ENCODE data around the gene NR2C2.

NR2C2 gene

GRCh38 chr3:15009167-15009566 is 61.8 kb downstream of the NR2C2 start:
- Mint-ChIP-seq H3K27me3 (ENCODE audit: low read depth) (no peaks in the 10 kb centered on the region), H3K36me3 (ENCODE audit: low read depth) (peaks cover 17% of the 10 kb centered on the region), H3K4me1 (ENCODE audit: low read depth) (peaks cover 7% of the 10 kb centered on the region), H3K9me3 (no peaks in the 10 kb centered on the region), H3K4me3 (no peak overlapping the region), H3K27ac (no peak overlapping the region)

- no peak overlapping the region for H3K4me3 Mint-ChIP-seq
- no peaks in the 10 kb centered on the region for H3K27me3 Mint-ChIP-seq (ENCODE audit: low read depth)
- H3K27ac Mint-ChIP-seq = no peak overlapping the region
- H3K4me1 Mint-ChIP-seq (ENCODE audit: low read depth) = peaks cover 7% of the 10 kb centered on the region
- H3K36me3 Mint-ChIP-seq (ENCODE audit: low read depth) = peaks cover 27% of the 10 kb centered on the region
- H3K9me3 Mint-ChIP-seq = no peaks in the 10 kb centered on the region
These were observed 63.3 kb downstream of the NR2C2 start for GRCh38 chr3:15010664-15011063.

- no peak overlapping the region for H3K27ac Mint-ChIP-seq
- H3K36me3 Mint-ChIP-seq (ENCODE audit: low read depth) = peaks cover 27% of the 10 kb centered on the region
- no peaks in the 10 kb centered on the region for H3K27me3 Mint-ChIP-seq (ENCODE audit: low read depth)
- peaks cover 7% of the 10 kb centered on the region for H3K4me1 Mint-ChIP-seq (ENCODE audit: low read depth)
- H3K9me3 Mint-ChIP-seq = no peaks in the 10 kb centered on the region
- H3K4me3 Mint-ChIP-seq = no peak overlapping the region
These were observed 63.8 kb downstream of the NR2C2 start for GRCh38 chr3:15011174-15011573.

GRCh38 chr3:15014606-15015328 is 67.4 kb downstream of the NR2C2 start:
- H3K27me3 Mint-ChIP-seq (ENCODE audit: low read depth) = no peaks in the 10 kb centered on the region
- H3K4me3 Mint-ChIP-seq = no peak overlapping the region
- H3K27ac Mint-ChIP-seq = no peak overlapping the region
- H3K9me3 Mint-ChIP-seq = no peaks in the 10 kb centered on the region
- H3K36me3 Mint-ChIP-seq (ENCODE audit: low read depth) = peaks cover 41% of the 10 kb centered on the region
- H3K4me1 Mint-ChIP-seq (ENCODE audit: low read depth) = peaks cover 7% of the 10 kb centered on the region

- Mint-ChIP-seq H3K27me3 (ENCODE audit: low read depth) (no peaks in the 10 kb centered on the region), H3K4me1 (ENCODE audit: low read depth) (peaks cover 5% of the 10 kb centered on the region), H3K9me3 (no peaks in the 10 kb centered on the region), H3K36me3 (ENCODE audit: low read depth) (peaks cover 40% of the 10 kb centered on the region), H3K27ac (no peak overlapping the region), H3K4me3 (no peak overlapping the region)
These were observed 68.1 kb downstream of the NR2C2 start for GRCh38 chr3:15015456-15015855.

- H3K4me3 Mint-ChIP-seq = no peak overlapping the region
- no peaks in the 10 kb centered on the region for H3K9me3 Mint-ChIP-seq
- no peaks in the 10 kb centered on the region for H3K4me1 Mint-ChIP-seq (ENCODE audit: low read depth)
- peaks cover 44% of the 10 kb centered on the region for H3K36me3 Mint-ChIP-seq (ENCODE audit: low read depth)
- H3K27me3 Mint-ChIP-seq (ENCODE audit: low read depth) = no peaks in the 10 kb centered on the region
- no peak overlapping the region for H3K27ac Mint-ChIP-seq
These were observed 69.8 kb downstream of the NR2C2 start for GRCh38 chr3:15017191-15017590.

GRCh38 chr3:15023249-15023648 is 75.9 kb downstream of the NR2C2 start:
- H3K9me3 Mint-ChIP-seq = no peaks in the 10 kb centered on the region
- H3K36me3 Mint-ChIP-seq (ENCODE audit: low read depth) = peaks cover 34% of the 10 kb centered on the region
- H3K4me3 Mint-ChIP-seq = no peak overlapping the region
- no peaks in the 10 kb centered on the region for H3K4me1 Mint-ChIP-seq (ENCODE audit: low read depth)
- H3K27me3 Mint-ChIP-seq (ENCODE audit: low read depth) = no peaks in the 10 kb centered on the region
- no peak overlapping the region for H3K27ac Mint-ChIP-seq

- Mint-ChIP-seq H3K36me3 (ENCODE audit: low read depth) (peaks cover 37% of the 10 kb centered on the region), H3K27ac (no peak overlapping the region), H3K27me3 (ENCODE audit: low read depth) (no peaks in the 10 kb centered on the region), H3K9me3 (no peaks in the 10 kb centered on the region), H3K4me1 (ENCODE audit: low read depth) (no peaks in the 10 kb centered on the region), H3K4me3 (no peak overlapping the region)
These were observed 76.3 kb downstream of the NR2C2 start for GRCh38 chr3:15023719-15024118.

GRCh38 chr3:15029625-15030024 is 82.2 kb downstream of the NR2C2 start:
- no peaks in the 10 kb centered on the region for H3K4me1 Mint-ChIP-seq (ENCODE audit: low read depth)
- peaks cover 42% of the 10 kb centered on the region for H3K36me3 Mint-ChIP-seq (ENCODE audit: low read depth)
- H3K27me3 Mint-ChIP-seq (ENCODE audit: low read depth) = no peaks in the 10 kb centered on the region
- H3K4me3 Mint-ChIP-seq = no peak overlapping the region
- no peak overlapping the region for H3K27ac Mint-ChIP-seq
- H3K9me3 Mint-ChIP-seq = no peaks in the 10 kb centered on the region

GRCh38 chr3:15032650-15033049 is 85.3 kb downstream of the NR2C2 start:
- no peaks in the 10 kb centered on the region for H3K4me1 Mint-ChIP-seq (ENCODE audit: low read depth)
- no peaks in the 10 kb centered on the region for H3K9me3 Mint-ChIP-seq
- H3K36me3 Mint-ChIP-seq (ENCODE audit: low read depth) = peaks cover 36% of the 10 kb centered on the region
- H3K27ac Mint-ChIP-seq = no peak overlapping the region
- H3K4me3 Mint-ChIP-seq = no peak overlapping the region
- no peaks in the 10 kb centered on the region for H3K27me3 Mint-ChIP-seq (ENCODE audit: low read depth)

GRCh38 chr3:15033103-15033502 is 85.7 kb downstream of the NR2C2 start:
- no peaks in the 10 kb centered on the region for H3K9me3 Mint-ChIP-seq
- H3K4me1 Mint-ChIP-seq (ENCODE audit: low read depth) = no peaks in the 10 kb centered on the region
- no peak overlapping the region for H3K27ac Mint-ChIP-seq

GRCh38 chr3:15038306-15038705 is 90.9 kb downstream of the NR2C2 start:
- H3K4me1 Mint-ChIP-seq (ENCODE audit: low read depth) = no peaks in the 10 kb centered on the region
- no peak overlapping the region for H3K27ac Mint-ChIP-seq
- no peak overlapping the region for H3K4me3 Mint-ChIP-seq
- no peaks in the 10 kb centered on the region for H3K27me3 Mint-ChIP-seq (ENCODE audit: low read depth)
- no peaks in the 10 kb centered on the region for H3K9me3 Mint-ChIP-seq
- peaks cover 38% of the 10 kb centered on the region for H3K36me3 Mint-ChIP-seq (ENCODE audit: low read depth)

More at GRCh38 chr3:15033103-15033502, 85.7 kb downstream of the NR2C2 start:
- H3K36me3 Mint-ChIP-seq (ENCODE audit: low read depth) = peaks cover 38% of the 10 kb centered on the region
- H3K4me3 Mint-ChIP-seq = no peak overlapping the region
- H3K27me3 Mint-ChIP-seq (ENCODE audit: low read depth) = no peaks in the 10 kb centered on the region

- Mint-ChIP-seq H3K9me3 (no peaks in the 10 kb centered on the region), H3K27ac (no peak overlapping the region), H3K27me3 (ENCODE audit: low read depth) (no peaks in the 10 kb centered on the region), H3K4me1 (ENCODE audit: low read depth) (peaks cover 12% of the 10 kb centered on the region), H3K4me3 (no peak overlapping the region), H3K36me3 (ENCODE audit: low read depth) (peaks cover 32% of the 10 kb centered on the region)
These were observed 93.5 kb downstream of the NR2C2 start for GRCh38 chr3:15040844-15041243.

GRCh38 chr3:15041950-15042349 is 94.6 kb downstream of the NR2C2 start:
- H3K36me3 Mint-ChIP-seq (ENCODE audit: low read depth) = peaks cover 34% of the 10 kb centered on the region
- no peaks in the 10 kb centered on the region for H3K27me3 Mint-ChIP-seq (ENCODE audit: low read depth)
- H3K4me1 Mint-ChIP-seq (ENCODE audit: low read depth) = peaks cover 12% of the 10 kb centered on the region
- H3K4me3 Mint-ChIP-seq = no peak overlapping the region
- H3K27ac Mint-ChIP-seq = no peak overlapping the region
- no peaks in the 10 kb centered on the region for H3K9me3 Mint-ChIP-seq

- H3K27me3 Mint-ChIP-seq (ENCODE audit: low read depth) = no peaks in the 10 kb centered on the region
- H3K4me1 Mint-ChIP-seq (ENCODE audit: low read depth) = peaks cover 12% of the 10 kb centered on the region
- H3K9me3 Mint-ChIP-seq = no peaks in the 10 kb centered on the region
- H3K36me3 Mint-ChIP-seq (ENCODE audit: low read depth) = peaks cover 36% of the 10 kb centered on the region
- no peak overlapping the region for H3K27ac Mint-ChIP-seq
- H3K4me3 Mint-ChIP-seq = no peak overlapping the region
These were observed 95.6 kb downstream of the NR2C2 start for GRCh38 chr3:15042936-15043335.
